ENCODE results near the gene PRSS38. TPM values are rescaled to one million over a fixed set of nuclear protein-coding genes. Genes with fewer than 3 reads are reported as not detected.

The PRSS38 gene
- total RNA-seq, 2 experiments from 2014 or later, result not detected

- H3K4me1 ChIP-seq (ENCODE audit: insufficient read depth, low read length), result peaks cover 9% of the 10 kb centered on the region
- POLR2A ChIA-PET, result no interaction called here
- Mint-ChIP-seq H3K4me3 (no peak overlapping the region), H3K27me3 (no peaks in the 10 kb centered on the region), H3K27ac (no peak overlapping the region), H3K36me3 (ENCODE audit: low read depth) (no peaks in the 10 kb centered on the region), H3K9me3 (no peaks in the 10 kb centered on the region), H3K4me1 (ENCODE audit: low read depth) (peaks cover 20% of the 10 kb centered on the region)
- intact Hi-C loops (cut with DNase I, micrococcal nuclease), result no loop called here
- no peak overlapping the region for H3K4me3 ChIP-seq (ENCODE audit: low read length)
- peak in 1 of 14 experiments; percentile 12 for DNase-seq
- no peak for ATAC-seq (ENCODE audit: poor library complexity)
- no peak for TF ChIP-seq CTCF (IDR thresholded peaks at IDR 0.05)
- H3K9me3 ChIP-seq (ENCODE audit: control insufficient read depth in 1 of 2, insufficient read depth in 1 of 2, low read length in 2 of 2), result no peaks in the 10 kb centered on the region
- no peaks in the 10 kb centered on the region for H3K36me3 ChIP-seq (ENCODE audit: insufficient read depth, low read length)
- CTCF ChIA-PET, result no interaction called here
- H3K27me3 ChIP-seq (ENCODE audit: control insufficient read depth in 1 of 2, insufficient read depth in 2 of 2, low read length in 2 of 2), result no peaks in the 10 kb centered on the region
- no peak overlapping the region for H3K27ac ChIP-seq (ENCODE audit: low read depth in 1 of 2, low read length in 2 of 2)
These were observed 21.3 kb upstream of the PRSS38 start for GRCh38 chr1:227793948-227794816.

DNA sequence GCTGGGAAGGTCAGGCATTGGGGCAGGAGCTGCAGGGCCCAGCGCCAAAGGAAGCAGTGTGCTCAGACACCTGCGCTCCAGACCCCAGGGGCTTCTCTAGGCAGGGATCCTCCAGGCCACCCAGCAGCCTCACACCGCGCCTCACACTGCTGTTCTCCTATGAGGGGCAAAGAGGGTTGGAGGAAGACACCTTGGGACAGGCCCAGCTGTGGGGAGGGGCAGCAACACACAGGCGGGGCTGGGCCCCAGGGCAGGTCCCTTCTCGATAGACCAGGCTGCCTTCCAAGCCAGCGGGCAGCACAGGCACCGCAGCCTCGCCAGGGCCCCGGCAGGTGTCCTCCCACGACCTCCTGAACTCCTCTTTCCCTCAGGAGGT lies 20.7 kb upstream of the PRSS38 start:
- H3K9me3 Mint-ChIP-seq, result no peaks in the 10 kb centered on the region
- Histone ChIP-seq H3K4me1 (ENCODE audit: insufficient read depth, low read length) (peaks cover 4% of the 10 kb centered on the region), H3K9me3 (ENCODE audit: control insufficient read depth in 1 of 2, insufficient read depth in 1 of 2, low read length in 2 of 2) (no peaks in the 10 kb centered on the region), H3K27ac (ENCODE audit: low read depth in 1 of 2, low read length in 2 of 2) (no peak overlapping the region), H3K27me3 (ENCODE audit: control insufficient read depth in 1 of 2, insufficient read depth in 2 of 2, low read length in 2 of 2) (no peaks in the 10 kb centered on the region), H3K4me3 (ENCODE audit: low read length) (no peak overlapping the region), H3K36me3 (ENCODE audit: insufficient read depth, low read length) (no peaks in the 10 kb centered on the region)
- ChIA-PET CTCF (no interaction called here), POLR2A (no interaction called here)
- no peak overlapping the region for H3K4me3 Mint-ChIP-seq
- peak in 1 of 14 experiments; percentile 16 for DNase-seq
- H3K27me3 Mint-ChIP-seq, result no peaks in the 10 kb centered on the region
- peaks cover 17% of the 10 kb centered on the region for H3K4me1 Mint-ChIP-seq (ENCODE audit: low read depth)
- intact Hi-C loops (cut with DNase I, micrococcal nuclease), result no loop called here
- no peaks in the 10 kb centered on the region for H3K36me3 Mint-ChIP-seq (ENCODE audit: low read depth)
- H3K27ac Mint-ChIP-seq, result no peak overlapping the region
- TF ChIP-seq CTCF (IDR thresholded peaks at IDR 0.05), result no peak
- no peak for ATAC-seq (ENCODE audit: poor library complexity)

GRCh38 chr1:227795732-227796131 lies 19.7 kb upstream of the PRSS38 start:
- CTCF ChIA-PET, result no interaction called here
- H3K9me3 ChIP-seq (ENCODE audit: control insufficient read depth in 1 of 2, insufficient read depth in 1 of 2, low read length in 2 of 2), result no peaks in the 10 kb centered on the region
- DNase-seq, result peak in 1 of 14 experiments; percentile 8
- no peak overlapping the region for H3K4me3 ChIP-seq (ENCODE audit: low read length)
- no peaks in the 10 kb centered on the region for H3K36me3 ChIP-seq (ENCODE audit: insufficient read depth, low read length)
- H3K4me1 ChIP-seq (ENCODE audit: insufficient read depth, low read length), result no peaks in the 10 kb centered on the region
- no peak for ATAC-seq (ENCODE audit: poor library complexity)
- intact Hi-C loops (cut with DNase I, micrococcal nuclease), result no loop called here
- Mint-ChIP-seq H3K4me3 (no peak overlapping the region), H3K27me3 (no peaks in the 10 kb centered on the region), H3K4me1 (ENCODE audit: low read depth) (peaks cover 14% of the 10 kb centered on the region), H3K9me3 (no peaks in the 10 kb centered on the region), H3K36me3 (ENCODE audit: low read depth) (no peaks in the 10 kb centered on the region), H3K27ac (no peak overlapping the region)
- no peak overlapping the region for H3K27ac ChIP-seq (ENCODE audit: low read depth in 1 of 2, low read length in 2 of 2)
- POLR2A ChIA-PET, result no interaction called here
- TF ChIP-seq CTCF (IDR thresholded peaks at IDR 0.05), result no peak
- no peaks in the 10 kb centered on the region for H3K27me3 ChIP-seq (ENCODE audit: control insufficient read depth in 1 of 2, insufficient read depth in 2 of 2, low read length in 2 of 2)

All from CD4-positive, alpha-beta T cell (primary cell).